Immature natural killer cell (primary cell): ENCODE measurements around the gene ADAM12. TPM values are rescaled to one million over a fixed set of nuclear protein-coding genes. Genes with fewer than 3 reads are reported as not detected.

ENCODE experiments used
- DNase-seq, 3 donors: peaks; one replicate each; pipeline ENCODE4 v3.0.0; 2022; ENCODE audit warnings: mixed read lengths in 1 of 3
- H3K27ac Mint-ChIP-seq, 6 donors: one replicate each; pipeline ENCODE4 v1.8.0; 2020; ENCODE audit warnings: mixed read lengths in 6 of 6, mild to moderate bottlenecking in 5 of 6, inconsistent platforms in 4 of 6, moderate library complexity in 3 of 6
- H3K27me3 Mint-ChIP-seq, 3 donors: one replicate each; pipeline ENCODE4 v1.8.0; 2020 to 2021; ENCODE audit warnings: low read depth in 3 of 3, mild to moderate bottlenecking in 3 of 3, mixed read lengths in 3 of 3, moderate library complexity in 3 of 3, inconsistent platforms in 1 of 3
- H3K36me3 Mint-ChIP-seq, 3 donors: one replicate each; pipeline ENCODE4 v1.8.0; 2020; ENCODE audit warnings: mixed read lengths in 3 of 3, inconsistent platforms in 2 of 3, mild to moderate bottlenecking in 2 of 3
- H3K4me1 Mint-ChIP-seq, 2 donors: one replicate each; pipeline ENCODE4 v1.8.0; 2020; ENCODE audit warnings: inconsistent platforms in 2 of 2, mild to moderate bottlenecking in 2 of 2, mixed read lengths in 2 of 2, moderate library complexity in 1 of 2
- H3K4me3 Mint-ChIP-seq, 5 donors: one replicate each; pipeline ENCODE4 v1.8.0; 2020; ENCODE audit warnings: mild to moderate bottlenecking in 5 of 5, mixed read lengths in 5 of 5, inconsistent platforms in 3 of 5, moderate library complexity in 3 of 5
- H3K9me3 Mint-ChIP-seq, 6 donors: one replicate each; pipeline ENCODE4 v1.8.0; 2020; ENCODE audit warnings: mild to moderate bottlenecking in 6 of 6, mixed read lengths in 6 of 6, inconsistent platforms in 4 of 6, moderate library complexity in 3 of 6
- polyA plus RNA-seq, 3 donors: library from polyadenylated mRNA; unstranded; fragments of 300-500 nt; fragmentation: Illumina TruSeq; gene quantifications; one replicate each; pipeline ENCODE4 v1.2.3, GENCODE V29; 2021

ADAM12 gene
- polyA plus RNA-seq, 3 donors from 2014 or later: 0.07 to 0.11 TPM; not detected in 1

DNA sequence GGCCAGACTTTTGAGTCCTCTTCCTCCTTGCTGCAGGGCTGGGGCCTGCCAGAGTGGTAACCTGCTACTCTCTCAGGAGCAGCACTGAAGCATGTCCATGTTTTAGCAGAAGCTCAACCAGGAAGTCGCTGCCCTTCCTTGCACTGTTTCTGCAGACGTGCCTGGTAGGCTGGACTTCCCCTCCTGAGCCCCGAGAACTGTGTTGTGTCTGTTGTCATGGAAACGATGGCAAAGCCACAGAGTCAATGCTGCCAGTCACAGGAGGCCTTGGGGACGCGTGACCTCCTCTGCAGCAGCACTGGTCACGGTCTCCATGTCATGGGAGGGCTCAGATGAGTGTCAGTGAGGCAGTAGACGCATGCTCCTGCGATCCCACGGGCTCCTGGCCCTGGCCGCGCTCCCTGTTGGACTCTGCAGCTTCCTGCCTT, 346.5 kb downstream of the ADAM12 start:
- H3K27ac Mint-ChIP-seq: peak overlapping the region; percentile 96 to 100 (median 99)
- H3K4me1 Mint-ChIP-seq: peaks cover 21 to 34% of the 10 kb centered on the region in 2 donors
- H3K36me3 Mint-ChIP-seq: no peaks in the 10 kb centered on the region
- no peaks in the 10 kb centered on the region for H3K9me3 Mint-ChIP-seq
- H3K27me3 Mint-ChIP-seq: peaks cover 8 to 9% (median 9%) of the 10 kb centered on the region in 3 donors
- peak overlapping the region; percentile 65 to 83 (median 80) for H3K4me3 Mint-ChIP-seq
- DNase-seq: peak; percentile 94 to 97 (median 96)

DNA sequence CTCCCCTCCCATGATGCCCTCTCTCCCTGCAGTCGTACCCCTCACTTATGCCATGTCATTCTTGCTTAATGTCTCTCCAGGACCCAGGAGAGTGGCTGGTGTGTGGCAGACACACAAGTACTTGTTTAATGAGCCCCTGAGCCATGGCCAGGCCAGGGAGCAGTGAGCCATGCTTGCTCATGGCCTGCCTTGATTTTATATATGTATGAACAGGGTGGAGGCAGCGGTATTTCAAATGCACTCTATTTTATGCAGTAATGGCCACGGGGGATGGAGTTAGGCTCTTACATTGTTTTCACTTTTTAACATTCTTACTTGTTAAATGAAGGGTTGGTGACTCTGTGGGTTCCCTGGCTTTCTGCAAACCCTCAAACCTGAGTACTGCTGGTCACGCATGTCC, 347.2 kb downstream of the ADAM12 start:
- H3K9me3 Mint-ChIP-seq: no peaks in the 10 kb centered on the region
- peaks cover 8 to 9% (median 9%) of the 10 kb centered on the region in 3 donors for H3K27me3 Mint-ChIP-seq
- peaks cover 21 to 34% of the 10 kb centered on the region in 2 donors for H3K4me1 Mint-ChIP-seq
- DNase-seq: no peak
- H3K36me3 Mint-ChIP-seq: no peaks in the 10 kb centered on the region
- peak overlapping the region in 3 of 5 donors; percentile 76 to 82 (median 80) for H3K4me3 Mint-ChIP-seq
- peak overlapping the region; percentile 96 to 100 (median 99) for H3K27ac Mint-ChIP-seq

DNA sequence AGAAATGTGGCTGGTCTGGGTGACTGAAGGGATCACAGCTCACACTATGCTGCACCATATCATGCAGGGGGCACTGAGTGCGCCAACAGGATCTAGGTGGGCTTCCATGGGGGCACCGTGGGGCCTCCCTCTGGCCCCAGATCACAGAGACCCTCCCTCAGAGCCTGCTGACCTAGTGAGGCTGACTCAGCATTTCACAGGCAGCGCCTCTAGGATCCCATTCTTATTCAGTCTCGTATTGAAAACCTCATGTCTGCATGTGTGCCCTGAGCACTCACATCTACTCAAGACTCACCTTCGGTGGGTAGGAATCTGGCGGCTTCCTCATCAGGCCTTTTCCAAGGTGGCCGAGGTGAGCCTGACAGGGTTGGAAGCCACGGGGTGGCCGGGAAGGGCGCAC, 350.3 kb downstream of the ADAM12 start:
- H3K9me3 Mint-ChIP-seq: peaks cover 0 to 13% (median 3%) of the 10 kb centered on the region in 6 donors
- DNase-seq: no peak
- H3K27me3 Mint-ChIP-seq: peaks cover 7 to 9% (median 8%) of the 10 kb centered on the region in 3 donors
- no peak overlapping the region for H3K4me3 Mint-ChIP-seq
- H3K36me3 Mint-ChIP-seq: peaks cover 0 to 5% (median 3%) of the 10 kb centered on the region in 3 donors
- peaks cover 21 to 23% of the 10 kb centered on the region in 2 donors for H3K4me1 Mint-ChIP-seq
- H3K27ac Mint-ChIP-seq: peak overlapping the region in 3 of 6 donors; percentile 64 to 99 (median 69)

DNA sequence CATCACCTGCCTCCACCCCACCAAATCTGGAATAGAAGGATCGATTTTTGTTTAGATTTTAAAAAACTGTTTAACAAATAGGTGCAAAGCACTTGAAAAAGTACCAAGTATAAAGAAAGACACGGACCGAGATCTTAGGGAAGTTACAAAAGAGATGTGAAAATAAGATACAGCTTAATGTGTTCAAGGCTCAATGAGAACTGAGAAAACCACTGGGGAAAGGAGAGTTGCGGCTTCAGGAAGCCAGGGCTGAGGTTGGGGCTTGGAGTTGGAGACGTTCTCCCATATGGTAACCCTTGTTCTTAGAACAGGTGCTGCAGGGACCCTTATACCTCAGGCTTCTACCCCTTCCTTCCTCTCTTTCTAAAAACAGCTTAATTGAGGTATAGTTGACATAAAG, 351.8 kb downstream of the ADAM12 start:
- peaks cover 0 to 5% (median 3%) of the 10 kb centered on the region in 3 donors for H3K36me3 Mint-ChIP-seq
- no peak overlapping the region for H3K4me3 Mint-ChIP-seq
- H3K27me3 Mint-ChIP-seq: peaks cover 0 to 1% (median 0%) of the 10 kb centered on the region in 3 donors
- H3K27ac Mint-ChIP-seq: peak overlapping the region in 2 of 6 donors; percentile 5 to 23
- DNase-seq: no peak
- peaks cover 0 to 13% (median 3%) of the 10 kb centered on the region in 6 donors for H3K9me3 Mint-ChIP-seq
- H3K4me1 Mint-ChIP-seq: peaks cover 7 to 9% of the 10 kb centered on the region in 2 donors

DNA sequence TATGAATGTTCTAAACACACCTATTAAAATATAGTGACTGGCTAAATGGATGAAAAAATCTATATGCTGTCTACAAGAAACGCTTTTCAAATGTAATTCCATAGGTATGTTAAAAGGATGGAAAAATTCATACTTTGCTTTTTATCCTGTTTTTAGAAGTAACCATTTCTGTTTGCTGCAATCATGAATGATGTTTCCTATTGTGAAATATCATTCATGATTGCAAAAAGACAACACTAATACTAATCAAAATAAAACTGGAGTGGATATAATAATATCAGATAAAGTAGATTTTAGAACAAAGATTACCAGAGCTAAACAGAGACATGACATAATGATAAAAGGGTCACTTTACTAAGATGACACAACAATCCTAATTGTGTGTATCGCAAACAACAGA, 353.7 kb downstream of the ADAM12 start:
- Mint-ChIP-seq H3K27ac (no peak overlapping the region), H3K4me1 (no peaks in the 10 kb centered on the region), H3K4me3 (no peak overlapping the region), H3K27me3 (no peaks in the 10 kb centered on the region), H3K9me3 (peaks cover 0 to 13% (median 3%) of the 10 kb centered on the region in 6 donors), H3K36me3 (peaks cover 0 to 5% (median 3%) of the 10 kb centered on the region in 3 donors)
- no peak for DNase-seq

DNA sequence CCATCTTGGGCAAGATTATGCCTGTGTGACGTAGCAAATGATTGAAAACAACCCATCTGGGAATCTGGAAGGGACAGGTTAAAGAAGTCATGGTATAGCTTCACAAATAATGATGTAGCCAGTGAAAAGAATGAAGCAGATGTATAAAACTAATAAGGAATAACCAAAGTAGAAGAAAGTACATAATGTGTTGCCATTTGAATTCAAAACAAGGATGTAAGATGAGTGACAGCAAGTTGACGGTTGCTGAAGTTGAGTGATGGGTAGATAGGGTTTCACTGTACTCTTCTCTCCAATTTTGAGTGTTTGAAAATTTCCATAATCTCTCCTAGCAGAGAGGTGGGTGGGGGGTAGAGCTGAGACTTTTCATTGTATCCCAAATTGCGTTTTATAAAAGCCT, 358.3 kb downstream of the ADAM12 start:
- Mint-ChIP-seq H3K4me3 (no peak overlapping the region), H3K4me1 (no peaks in the 10 kb centered on the region), H3K9me3 (peaks cover 2 to 20% (median 8%) of the 10 kb centered on the region in 6 donors), H3K27ac (no peak overlapping the region), H3K27me3 (peaks cover 0 to 5% (median 5%) of the 10 kb centered on the region in 3 donors), H3K36me3 (peaks cover 8 to 16% (median 9%) of the 10 kb centered on the region in 3 donors)
- DNase-seq: no peak

DNA sequence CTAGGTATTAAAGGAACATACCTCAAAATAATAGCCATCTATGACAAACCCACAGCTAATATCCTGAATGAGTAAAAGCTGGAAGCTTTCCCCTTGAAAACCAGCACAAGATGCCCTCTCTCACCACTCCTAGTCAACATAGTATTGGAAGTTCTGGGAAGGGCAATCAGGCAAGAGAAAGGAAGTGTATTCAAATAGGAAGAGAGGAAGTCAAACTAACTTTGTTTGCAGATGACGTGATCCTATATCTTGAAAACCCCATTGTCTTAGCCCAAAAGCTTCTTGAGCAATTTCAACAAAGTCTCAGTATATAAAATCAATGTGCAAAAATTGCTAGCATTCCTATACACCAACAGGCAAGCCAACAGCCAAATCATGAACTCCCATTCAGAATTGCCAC, 360.6 kb downstream of the ADAM12 start:
- Mint-ChIP-seq H3K27me3 (peaks cover 0 to 8% (median 5%) of the 10 kb centered on the region in 3 donors), H3K4me3 (no peak overlapping the region), H3K9me3 (peaks cover 0 to 7% (median 5%) of the 10 kb centered on the region in 6 donors), H3K36me3 (peaks cover 4 to 16% (median 5%) of the 10 kb centered on the region in 3 donors), H3K4me1 (no peaks in the 10 kb centered on the region), H3K27ac (no peak overlapping the region)
- no peak for DNase-seq

DNA sequence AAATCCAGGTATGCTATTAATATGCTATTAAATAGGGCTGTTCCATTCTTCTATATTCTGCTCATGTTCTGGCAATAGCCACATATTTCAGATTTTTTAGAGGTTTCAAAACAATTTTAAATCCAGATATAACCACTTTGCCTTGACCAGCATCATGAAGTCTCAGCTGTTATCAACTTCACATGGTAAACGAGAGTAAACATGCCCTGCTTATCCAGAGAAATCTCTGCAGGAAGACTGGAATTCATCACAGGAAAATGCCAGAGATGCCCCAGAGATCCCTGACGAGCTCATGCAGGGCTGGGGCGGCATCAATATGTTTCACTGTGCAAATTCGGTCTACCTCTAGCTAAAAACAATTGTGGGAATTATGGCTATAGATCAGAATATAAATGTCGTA, 365.4 kb downstream of the ADAM12 start:
- peaks cover 0 to 5% (median 0%) of the 10 kb centered on the region in 6 donors for H3K9me3 Mint-ChIP-seq
- H3K4me1 Mint-ChIP-seq: no peaks in the 10 kb centered on the region
- no peak overlapping the region for H3K4me3 Mint-ChIP-seq
- no peak overlapping the region for H3K27ac Mint-ChIP-seq
- H3K36me3 Mint-ChIP-seq: peaks cover 0 to 11% (median 4%) of the 10 kb centered on the region in 3 donors
- DNase-seq: no peak
- peaks cover 2 to 8% (median 3%) of the 10 kb centered on the region in 3 donors for H3K27me3 Mint-ChIP-seq

DNA sequence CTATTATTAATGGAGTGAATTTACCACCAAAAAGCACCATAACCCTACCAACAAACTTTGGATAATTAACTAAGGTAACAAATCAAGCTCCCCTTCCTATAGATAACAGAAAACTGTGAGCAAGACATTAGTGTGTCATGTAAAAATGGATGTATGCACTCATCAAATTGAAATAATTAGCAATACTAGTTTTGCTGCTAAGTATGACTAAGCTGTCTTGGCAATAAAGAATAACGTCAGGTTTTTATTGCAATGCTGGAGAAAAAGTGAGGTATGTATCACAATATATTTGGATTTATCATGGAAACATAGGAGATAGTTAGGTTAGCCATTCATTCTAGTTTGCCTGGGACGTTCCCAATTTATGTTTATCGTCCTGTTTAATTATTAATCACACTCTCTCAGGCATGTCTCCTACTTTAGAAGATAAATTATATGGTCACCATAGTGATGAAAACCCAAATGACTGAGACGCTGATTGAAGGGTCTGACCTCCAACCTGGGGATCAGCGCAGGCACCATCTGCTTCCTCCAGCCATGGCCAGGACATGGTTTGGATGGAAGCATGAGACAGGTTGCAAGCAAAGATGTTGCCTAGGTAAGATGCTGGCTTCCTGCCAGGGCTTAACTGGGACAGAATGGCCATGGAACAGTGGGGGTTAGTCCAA, 366.3 kb downstream of the ADAM12 start:
- Mint-ChIP-seq H3K36me3 (peaks cover 0 to 4% (median 4%) of the 10 kb centered on the region in 3 donors), H3K27ac (peak overlapping the region in 1 of 6 donors; percentile 6), H3K27me3 (peaks cover 2 to 8% (median 3%) of the 10 kb centered on the region in 3 donors), H3K4me3 (no peak overlapping the region), H3K4me1 (peaks cover 0 to 2% of the 10 kb centered on the region in 2 donors), H3K9me3 (peaks cover 0 to 2% (median 0%) of the 10 kb centered on the region in 6 donors)
- no peak for DNase-seq

DNA sequence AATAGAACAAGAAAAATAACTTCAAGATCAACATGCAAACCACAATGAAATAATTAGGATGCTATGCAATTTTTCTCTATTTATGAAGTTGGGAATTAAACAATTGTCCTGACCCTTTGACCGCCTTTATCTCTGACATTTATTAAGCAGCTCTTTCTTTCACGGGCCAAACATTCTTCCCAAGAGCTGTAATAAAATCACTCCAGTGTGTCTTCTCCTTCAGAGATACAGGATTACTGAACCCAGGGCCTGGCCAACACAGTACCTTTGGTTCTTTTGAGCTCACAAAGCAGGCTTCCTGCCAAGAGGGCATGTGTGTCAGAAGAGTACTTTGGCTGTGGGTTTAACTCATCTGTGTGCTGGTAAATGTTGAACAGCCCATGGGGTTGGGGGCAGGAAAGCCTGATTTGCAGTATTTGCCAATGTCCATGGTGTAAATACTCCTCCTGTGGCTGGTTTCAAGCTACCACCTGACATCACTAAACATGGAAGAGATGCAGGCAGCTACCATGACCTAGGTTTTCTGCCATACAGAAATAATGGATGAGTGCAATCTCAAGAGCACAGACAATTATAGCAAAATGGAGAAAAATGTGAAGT, 370.2 kb downstream of the ADAM12 start:
- peaks cover 0 to 4% (median 0%) of the 10 kb centered on the region in 3 donors for H3K36me3 Mint-ChIP-seq
- peaks cover 0 to 2% (median 0%) of the 10 kb centered on the region in 6 donors for H3K9me3 Mint-ChIP-seq
- no peak for DNase-seq
- peaks cover 13 to 14% of the 10 kb centered on the region in 2 donors for H3K4me1 Mint-ChIP-seq
- peaks cover 1 to 5% (median 2%) of the 10 kb centered on the region in 3 donors for H3K27me3 Mint-ChIP-seq
- H3K27ac Mint-ChIP-seq: peak overlapping the region in 2 of 6 donors; percentile 11 to 16
- no peak overlapping the region for H3K4me3 Mint-ChIP-seq

DNA sequence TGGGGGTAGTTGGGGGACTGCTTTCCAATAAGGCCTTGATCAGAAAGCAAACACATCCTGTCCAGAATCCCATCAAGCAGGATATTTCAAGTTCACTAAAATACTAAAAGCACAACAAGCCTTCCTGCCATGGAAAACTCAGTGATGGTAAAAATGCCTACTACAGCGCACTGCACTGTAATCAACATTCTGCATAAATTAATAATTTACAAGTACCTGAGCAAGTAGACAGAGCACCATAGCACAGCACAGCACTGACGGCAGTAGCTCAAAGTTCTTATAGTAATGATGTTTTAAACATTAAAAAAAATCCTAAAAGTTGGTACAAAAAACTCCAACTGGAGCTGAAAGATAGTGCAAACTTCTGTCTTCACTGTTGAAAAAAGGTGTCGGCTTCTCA, 371.4 kb downstream of the ADAM12 start:
- H3K27ac Mint-ChIP-seq: peak overlapping the region in 5 of 6 donors; percentile 0 to 83 (median 33)
- peaks cover 0 to 2% (median 0%) of the 10 kb centered on the region in 6 donors for H3K9me3 Mint-ChIP-seq
- no peak overlapping the region for H3K4me3 Mint-ChIP-seq
- peaks cover 0 to 4% (median 0%) of the 10 kb centered on the region in 3 donors for H3K36me3 Mint-ChIP-seq
- no peak for DNase-seq
- peaks cover 0 to 3% (median 2%) of the 10 kb centered on the region in 3 donors for H3K27me3 Mint-ChIP-seq
- H3K4me1 Mint-ChIP-seq: peaks cover 25% of the 10 kb centered on the region in 2 donors

DNA sequence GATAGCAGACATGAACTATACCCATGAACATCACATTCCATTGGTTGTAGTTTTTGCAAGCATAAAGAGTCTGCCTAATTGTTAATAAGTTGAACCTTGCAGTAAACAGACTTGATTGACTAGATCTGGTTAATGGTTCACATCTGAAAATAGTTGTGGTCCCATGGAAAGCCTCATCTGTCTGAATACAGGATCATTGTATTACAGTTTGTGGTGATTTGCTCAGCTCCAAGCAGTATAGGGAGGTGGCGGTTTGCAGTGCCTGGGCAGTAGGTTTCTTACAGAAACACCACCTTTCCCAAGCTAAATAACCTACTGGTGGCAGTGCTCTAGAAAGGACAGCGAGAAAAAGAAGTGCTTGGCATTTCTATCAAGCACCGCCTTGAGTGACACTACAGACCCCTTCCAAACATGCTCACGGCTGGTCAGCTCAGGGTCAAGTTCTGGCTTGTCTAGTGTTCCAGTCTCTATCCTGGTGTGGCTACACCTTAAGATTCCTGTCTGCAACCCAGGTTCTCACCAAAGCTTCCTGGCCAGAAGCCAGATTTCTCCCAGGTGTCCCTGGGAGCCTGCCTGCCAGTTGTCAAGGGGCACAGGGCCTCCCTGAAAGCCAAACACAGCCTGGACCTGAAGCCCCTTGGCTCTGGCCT, 372.0 kb downstream of the ADAM12 start:
- Mint-ChIP-seq H3K4me3 (no peak overlapping the region), H3K27ac (no peak overlapping the region), H3K27me3 (peaks cover 0 to 6% (median 2%) of the 10 kb centered on the region in 3 donors)

DNA sequence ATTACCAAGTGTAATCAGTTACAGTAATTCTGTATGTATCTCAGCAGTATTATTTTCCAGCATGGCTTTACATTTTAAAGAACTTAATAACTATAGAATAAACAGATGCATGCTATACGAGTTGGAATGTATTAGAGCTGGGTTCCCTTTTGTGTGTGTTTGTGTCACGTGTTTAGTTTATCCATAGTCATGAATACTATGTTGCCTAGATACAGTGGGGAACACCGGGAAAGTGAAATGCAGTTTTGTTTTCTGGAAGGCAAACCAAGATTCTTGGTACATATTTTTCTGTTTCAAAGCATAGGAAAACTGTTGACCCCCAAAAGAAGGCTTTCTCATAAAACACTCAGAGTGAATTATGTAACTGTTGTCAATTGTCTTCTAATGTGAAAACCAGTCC, 372.9 kb downstream of the ADAM12 start:
- Mint-ChIP-seq H3K36me3 (peaks cover 0 to 4% (median 0%) of the 10 kb centered on the region in 3 donors), H3K4me1 (peaks cover 40% of the 10 kb centered on the region in 2 donors), H3K4me3 (no peak overlapping the region), H3K27ac (peak overlapping the region in 2 of 6 donors; percentile 58 to 97), H3K27me3 (peaks cover 0 to 6% (median 2%) of the 10 kb centered on the region in 3 donors), H3K9me3 (peaks cover 0 to 2% (median 0%) of the 10 kb centered on the region in 6 donors)
- no peak for DNase-seq

More for the DNA sequence above, 372.0 kb downstream of the ADAM12 start:
- no peak for DNase-seq
- Mint-ChIP-seq H3K36me3 (peaks cover 0 to 4% (median 0%) of the 10 kb centered on the region in 3 donors), H3K9me3 (peaks cover 0 to 2% (median 0%) of the 10 kb centered on the region in 6 donors), H3K4me1 (peaks cover 31% of the 10 kb centered on the region in 2 donors)
